ENCODE measurements around the gene SURF4.

GRCh38 chr9:133390713-133391112 lies 14.9 kb upstream of the SURF4 start:
- TF ChIP-seq, protein P1, sequence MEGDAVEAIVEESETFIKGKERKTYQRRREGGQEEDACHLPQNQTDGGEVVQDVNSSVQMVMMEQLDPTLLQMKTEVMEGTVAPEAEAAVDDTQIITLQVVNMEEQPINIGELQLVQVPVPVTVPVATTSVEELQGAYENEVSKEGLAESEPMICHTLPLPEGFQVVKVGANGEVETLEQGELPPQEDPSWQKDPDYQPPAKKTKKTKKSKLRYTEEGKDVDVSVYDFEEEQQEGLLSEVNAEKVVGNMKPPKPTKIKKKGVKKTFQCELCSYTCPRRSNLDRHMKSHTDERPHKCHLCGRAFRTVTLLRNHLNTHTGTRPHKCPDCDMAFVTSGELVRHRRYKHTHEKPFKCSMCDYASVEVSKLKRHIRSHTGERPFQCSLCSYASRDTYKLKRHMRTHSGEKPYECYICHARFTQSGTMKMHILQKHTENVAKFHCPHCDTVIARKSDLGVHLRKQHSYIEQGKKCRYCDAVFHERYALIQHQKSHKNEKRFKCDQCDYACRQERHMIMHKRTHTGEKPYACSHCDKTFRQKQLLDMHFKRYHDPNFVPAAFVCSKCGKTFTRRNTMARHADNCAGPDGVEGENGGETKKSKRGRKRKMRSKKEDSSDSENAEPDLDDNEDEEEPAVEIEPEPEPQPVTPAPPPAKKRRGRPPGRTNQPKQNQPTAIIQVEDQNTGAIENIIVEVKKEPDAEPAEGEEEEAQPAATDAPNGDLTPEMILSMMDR (IDR thresholded peaks at IDR 0.05): no peak
- no peak for TF ChIP-seq POLR2A (IDR thresholded peaks at IDR 0.05)

All from esophagus squamous epithelium (tissue), 4 donors.